ENCODE measurements around the gene CDC42BPB. TPM values are rescaled to one million over a fixed set of nuclear protein-coding genes. Genes with fewer than 3 reads are reported as not detected.

Gene CDC42BPB
- total RNA-seq, 2 donors from 2014 or later = 66.2 to 102 TPM

DNA sequence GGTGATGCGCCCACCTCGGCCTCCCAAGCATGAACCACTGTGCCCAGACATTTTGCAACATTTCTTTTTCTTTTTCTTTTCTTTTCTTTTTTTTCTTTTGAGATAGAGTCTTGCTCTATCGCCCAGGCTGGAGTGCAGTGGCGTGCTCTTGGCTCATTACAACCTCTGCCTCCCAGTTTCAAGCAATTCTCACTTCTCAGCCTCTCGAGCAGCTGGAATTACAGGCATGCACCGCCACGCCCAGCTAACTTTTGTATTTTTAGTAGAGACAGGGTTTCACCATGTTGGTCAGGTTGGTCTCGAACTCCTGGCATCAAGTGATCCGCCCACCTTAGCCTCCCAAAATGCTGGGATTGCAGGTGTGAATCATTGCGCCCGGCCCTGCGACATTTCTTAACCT is 7.6 kb upstream of the CDC42BPB start:
- DNase-seq = no peak
- no peak overlapping the region for H3K4me3 ChIP-seq
- H3K36me3 ChIP-seq (replicated peaks in 1 of 2; ENCODE audit: insufficient read depth in 1 of 2, low read depth in 2 of 2) = no peaks in the 10 kb centered on the region
- H3K9me3 ChIP-seq = no peaks in the 10 kb centered on the region
- intact Hi-C loops (cut with DNase I) = no loop called here
- no peak for ATAC-seq
- H3K27me3 ChIP-seq = no peaks in the 10 kb centered on the region
- no peaks in the 10 kb centered on the region for H3K4me1 ChIP-seq
- TF ChIP-seq, protein P1, sequence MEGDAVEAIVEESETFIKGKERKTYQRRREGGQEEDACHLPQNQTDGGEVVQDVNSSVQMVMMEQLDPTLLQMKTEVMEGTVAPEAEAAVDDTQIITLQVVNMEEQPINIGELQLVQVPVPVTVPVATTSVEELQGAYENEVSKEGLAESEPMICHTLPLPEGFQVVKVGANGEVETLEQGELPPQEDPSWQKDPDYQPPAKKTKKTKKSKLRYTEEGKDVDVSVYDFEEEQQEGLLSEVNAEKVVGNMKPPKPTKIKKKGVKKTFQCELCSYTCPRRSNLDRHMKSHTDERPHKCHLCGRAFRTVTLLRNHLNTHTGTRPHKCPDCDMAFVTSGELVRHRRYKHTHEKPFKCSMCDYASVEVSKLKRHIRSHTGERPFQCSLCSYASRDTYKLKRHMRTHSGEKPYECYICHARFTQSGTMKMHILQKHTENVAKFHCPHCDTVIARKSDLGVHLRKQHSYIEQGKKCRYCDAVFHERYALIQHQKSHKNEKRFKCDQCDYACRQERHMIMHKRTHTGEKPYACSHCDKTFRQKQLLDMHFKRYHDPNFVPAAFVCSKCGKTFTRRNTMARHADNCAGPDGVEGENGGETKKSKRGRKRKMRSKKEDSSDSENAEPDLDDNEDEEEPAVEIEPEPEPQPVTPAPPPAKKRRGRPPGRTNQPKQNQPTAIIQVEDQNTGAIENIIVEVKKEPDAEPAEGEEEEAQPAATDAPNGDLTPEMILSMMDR (IDR thresholded peaks at IDR 0.05) = no peak
- TF ChIP-seq POLR2A (IDR thresholded peaks at IDR 0.05) = no peak
- WGBS, 2 donors = 88 to 91% methylated on average over 12 of the region's 12 CpGs
- no peak overlapping the region for H3K27ac ChIP-seq

DNA sequence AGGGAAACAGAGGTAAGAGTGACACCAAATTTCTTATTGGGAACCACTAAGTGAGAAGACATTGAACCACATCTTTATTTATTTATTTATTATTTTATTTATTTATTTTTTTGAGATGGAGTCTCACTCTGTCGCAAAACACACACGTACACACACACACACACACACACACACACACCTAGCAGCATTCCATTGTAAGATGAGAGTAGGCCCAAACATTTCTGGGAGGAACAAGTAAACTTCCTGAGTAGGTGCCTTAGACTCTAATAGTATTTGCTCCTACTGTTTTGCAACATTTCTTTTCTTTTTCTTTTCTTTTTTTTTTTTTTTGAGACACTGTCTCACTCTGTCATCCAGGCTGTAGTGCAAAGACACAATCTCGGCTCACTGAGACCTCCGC is 7.1 kb upstream of the CDC42BPB start:
- DNase-seq (no peak), ATAC-seq (no peak)
- TF ChIP-seq, protein P1 (IDR thresholded peaks at IDR 0.05) = no peak
- TF ChIP-seq POLR2A (IDR thresholded peaks at IDR 0.05) = no peak
- intact Hi-C loops (cut with DNase I) = no loop called here
- Histone ChIP-seq H3K9me3 (no peaks in the 10 kb centered on the region), H3K27ac (no peak overlapping the region), H3K4me1 (peaks cover 2% of the 10 kb centered on the region), H3K36me3 (replicated peaks in 1 of 2; ENCODE audit: insufficient read depth in 1 of 2, low read depth in 2 of 2) (no peaks in the 10 kb centered on the region), H3K27me3 (no peaks in the 10 kb centered on the region), H3K4me3 (no peak overlapping the region)
- 83 to 85% methylated on average over 2 to 4 of the region's 4 CpGs for WGBS, 2 donors

DNA sequence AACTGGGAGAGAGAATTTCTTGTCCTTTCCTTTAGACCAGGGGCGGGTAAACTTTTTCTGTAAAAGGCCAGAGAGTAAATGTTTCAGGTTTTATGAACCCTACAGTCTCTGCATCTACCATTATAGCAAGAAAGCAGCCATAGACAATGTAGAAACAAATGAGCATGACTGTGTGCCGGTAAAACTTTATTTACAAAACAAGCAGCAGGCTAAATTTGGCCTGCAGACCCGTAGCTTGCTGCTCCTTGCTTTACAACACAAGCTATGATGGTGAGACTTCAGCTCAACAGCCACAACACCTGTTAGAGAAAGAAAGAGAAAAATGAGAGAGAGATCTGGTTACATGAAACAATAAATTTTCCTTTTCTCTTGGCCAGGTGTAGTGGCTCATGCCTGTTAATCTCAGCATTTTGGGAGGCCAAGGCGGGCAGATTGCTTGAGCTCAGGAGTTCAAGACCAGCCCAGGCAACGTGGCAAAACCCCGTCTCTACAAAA is 4.2 kb upstream of the CDC42BPB start:
- WGBS, 2 donors = 73 to 77% methylated on average over 6 of the region's 6 CpGs
- intact Hi-C loops (cut with DNase I) = no loop called here

DNA sequence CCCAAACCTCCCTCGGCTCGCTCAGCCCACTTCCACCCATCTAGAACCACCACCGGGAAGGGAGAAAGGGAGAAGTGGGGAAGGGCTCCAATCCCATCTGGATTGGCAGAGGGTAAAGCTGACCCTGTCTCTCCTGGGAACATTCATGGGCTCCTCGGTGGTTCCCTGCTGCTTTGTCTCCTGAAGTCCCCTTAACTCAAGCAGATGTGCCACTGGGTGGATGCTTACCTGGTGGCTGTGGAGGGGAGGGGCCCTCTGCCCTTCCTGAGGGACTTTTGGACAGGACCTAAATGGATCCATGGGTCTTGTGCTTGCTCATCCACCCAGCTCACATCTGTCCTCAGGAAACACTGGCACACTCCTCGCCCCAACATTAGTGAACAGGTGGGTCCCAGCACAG is 2.2 kb upstream of the CDC42BPB start:
- no peaks in the 10 kb centered on the region for H3K9me3 ChIP-seq
- 71 to 74% methylated on average over 3 to 4 of the region's 5 CpGs for WGBS, 2 donors
- no peak overlapping the region for H3K27ac ChIP-seq
- H3K4me3 ChIP-seq = no peak overlapping the region
- no peaks in the 10 kb centered on the region for H3K27me3 ChIP-seq
- TF ChIP-seq, protein P1 (IDR thresholded peaks at IDR 0.05) = no peak
- TF ChIP-seq POLR2A (IDR thresholded peaks at IDR 0.05) = no peak
- H3K36me3 ChIP-seq (replicated peaks in 1 of 2; ENCODE audit: insufficient read depth in 1 of 2, low read depth in 2 of 2) = no peaks in the 10 kb centered on the region
- intact Hi-C loops (cut with DNase I) = no loop called here
- no peak for ATAC-seq
- DNase-seq = no peak
- H3K4me1 ChIP-seq = peaks cover 36% of the 10 kb centered on the region

More for the DNA sequence above, 4.2 kb upstream of the CDC42BPB start:
- Histone ChIP-seq H3K9me3 (no peaks in the 10 kb centered on the region), H3K36me3 (replicated peaks in 1 of 2; ENCODE audit: insufficient read depth in 1 of 2, low read depth in 2 of 2) (no peaks in the 10 kb centered on the region), H3K27ac (no peak overlapping the region), H3K27me3 (no peaks in the 10 kb centered on the region), H3K4me3 (no peak overlapping the region), H3K4me1 (peaks cover 19% of the 10 kb centered on the region)
- no peak for ATAC-seq
- DNase-seq = no peak
- TF ChIP-seq, protein P1 (IDR thresholded peaks at IDR 0.05) = no peak
- no peak for TF ChIP-seq POLR2A (IDR thresholded peaks at IDR 0.05)
